NCI-H1417 treated with DMSO at 0.1 percent for 48 hours (cell line): ENCODE measurements around the gene ENTPD6.
"Not testable (repeated sequence)": the region's sequence is repeated elsewhere in the genome, so short reads cannot be mapped to it uniquely, and the experiment has no call there.

Source experiments
- DNase-seq: peaks from one replicate; lab custom pipeline; 2025; lab: John Stamatoyannopoulos, UW

ENTPD6 gene

DNA sequence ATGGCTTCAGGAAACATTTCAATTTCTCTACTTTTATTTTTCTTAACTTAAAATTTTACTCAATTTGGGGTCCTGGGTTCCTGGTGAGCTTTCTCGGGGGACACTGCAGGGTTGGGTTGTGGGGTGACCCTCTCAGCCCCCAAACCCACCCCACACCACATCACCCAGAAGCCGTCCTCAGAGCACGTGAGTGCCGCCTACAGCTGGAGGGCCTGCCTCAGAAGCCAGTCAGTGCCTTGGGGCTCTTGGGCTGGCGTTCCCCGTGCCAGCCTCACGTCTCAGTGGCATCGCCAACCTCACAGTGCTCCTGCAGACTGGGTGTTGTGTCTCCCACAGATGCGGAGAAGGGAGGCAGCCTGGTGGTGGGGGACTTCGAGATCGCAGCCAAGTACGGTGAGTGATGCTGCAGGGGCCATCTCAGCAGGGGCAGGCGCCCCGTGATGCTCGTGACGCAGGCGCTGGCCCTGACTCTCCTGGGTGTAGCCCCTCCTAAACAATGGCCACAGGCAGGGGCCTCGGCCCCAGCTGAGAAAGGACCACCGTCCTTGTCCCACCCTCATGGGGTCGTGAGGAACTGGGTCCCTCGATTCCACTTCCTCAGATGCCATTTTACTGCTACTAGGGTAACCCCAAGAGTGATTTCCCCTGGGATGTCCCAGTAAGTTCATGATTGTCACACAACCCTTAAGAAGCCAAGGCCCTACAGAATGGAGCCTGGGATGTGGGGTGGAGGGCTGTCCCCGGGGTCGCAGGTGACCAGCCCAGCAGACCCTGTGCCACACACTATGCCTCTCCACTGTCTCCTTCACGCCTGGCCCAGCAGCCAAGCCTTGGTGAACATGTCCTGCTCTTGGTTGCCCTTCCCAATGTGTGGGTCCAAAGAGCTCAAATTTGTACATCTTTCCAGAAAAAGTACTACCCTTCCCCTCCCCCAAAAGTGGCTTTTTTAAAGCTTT lies 28.5 kb downstream of the ENTPD6 start:
- no peak for DNase-seq

- no peak for DNase-seq
Measured at GRCh38 chr20:25224941-25225340, 29.4 kb downstream of the ENTPD6 start.

- DNase-seq: no peak
Measured at GRCh38 chr20:25225642-25226432, 30.3 kb downstream of the ENTPD6 start.

DNA sequence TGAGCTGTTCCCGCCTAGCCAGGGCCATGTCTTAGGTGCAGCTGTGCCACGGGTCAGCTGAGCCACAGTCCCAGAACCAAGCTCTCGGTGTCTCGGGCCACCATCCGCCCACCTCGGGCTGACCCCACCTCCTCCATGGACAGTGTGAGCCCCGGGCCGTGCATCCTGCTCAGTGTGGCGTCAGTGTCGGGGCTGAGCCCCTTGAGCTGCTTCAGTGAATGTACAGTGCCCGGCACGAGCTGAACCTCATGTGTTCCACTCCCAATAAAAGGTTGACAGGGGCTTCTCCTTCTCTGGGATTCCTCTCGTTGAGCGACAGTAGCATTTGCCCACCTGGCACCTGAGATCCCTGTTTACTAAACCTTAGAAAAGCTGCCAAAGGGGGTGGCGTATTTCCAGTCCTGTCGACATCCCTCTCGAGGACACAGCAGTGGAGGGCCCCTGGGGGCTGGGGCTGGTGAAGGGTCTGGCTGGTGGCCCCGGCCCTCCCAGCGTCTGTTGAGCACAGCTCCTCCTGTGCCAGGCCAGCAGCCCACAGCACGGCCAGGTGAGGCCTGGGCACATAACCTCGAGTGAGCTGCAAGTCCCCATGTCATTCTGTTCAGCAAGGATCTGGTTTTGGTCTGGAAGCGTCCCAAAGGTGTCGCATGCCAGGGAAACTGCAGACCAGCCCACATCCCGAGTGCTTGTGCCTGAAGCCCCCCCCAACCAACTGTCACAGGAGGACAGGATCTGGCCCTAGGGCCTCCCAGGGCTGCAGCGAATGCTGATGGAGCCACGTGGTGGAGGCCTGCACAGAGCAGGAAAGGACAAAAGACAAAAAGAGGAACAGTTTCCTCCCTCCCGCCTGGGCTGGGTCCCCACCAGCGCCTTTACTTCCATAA lies 31.2 kb downstream of the ENTPD6 start:
- DNase-seq: no peak

GRCh38 chr20:25227317-25227831 lies 31.9 kb downstream of the ENTPD6 start:
- DNase-seq: no peak

- no peak for DNase-seq
Measured at GRCh38 chr20:25229486-25230165, 34.1 kb downstream of the ENTPD6 start.

GRCh38 chr20:25230166-25230831 lies 34.8 kb downstream of the ENTPD6 start:
- no peak for DNase-seq

GRCh38 chr20:25233016-25233772 lies 37.7 kb downstream of the ENTPD6 start:
- DNase-seq: no peak

GRCh38 chr20:25234009-25234849 lies 38.7 kb downstream of the ENTPD6 start:
- DNase-seq: not testable (repeated sequence)

DNA sequence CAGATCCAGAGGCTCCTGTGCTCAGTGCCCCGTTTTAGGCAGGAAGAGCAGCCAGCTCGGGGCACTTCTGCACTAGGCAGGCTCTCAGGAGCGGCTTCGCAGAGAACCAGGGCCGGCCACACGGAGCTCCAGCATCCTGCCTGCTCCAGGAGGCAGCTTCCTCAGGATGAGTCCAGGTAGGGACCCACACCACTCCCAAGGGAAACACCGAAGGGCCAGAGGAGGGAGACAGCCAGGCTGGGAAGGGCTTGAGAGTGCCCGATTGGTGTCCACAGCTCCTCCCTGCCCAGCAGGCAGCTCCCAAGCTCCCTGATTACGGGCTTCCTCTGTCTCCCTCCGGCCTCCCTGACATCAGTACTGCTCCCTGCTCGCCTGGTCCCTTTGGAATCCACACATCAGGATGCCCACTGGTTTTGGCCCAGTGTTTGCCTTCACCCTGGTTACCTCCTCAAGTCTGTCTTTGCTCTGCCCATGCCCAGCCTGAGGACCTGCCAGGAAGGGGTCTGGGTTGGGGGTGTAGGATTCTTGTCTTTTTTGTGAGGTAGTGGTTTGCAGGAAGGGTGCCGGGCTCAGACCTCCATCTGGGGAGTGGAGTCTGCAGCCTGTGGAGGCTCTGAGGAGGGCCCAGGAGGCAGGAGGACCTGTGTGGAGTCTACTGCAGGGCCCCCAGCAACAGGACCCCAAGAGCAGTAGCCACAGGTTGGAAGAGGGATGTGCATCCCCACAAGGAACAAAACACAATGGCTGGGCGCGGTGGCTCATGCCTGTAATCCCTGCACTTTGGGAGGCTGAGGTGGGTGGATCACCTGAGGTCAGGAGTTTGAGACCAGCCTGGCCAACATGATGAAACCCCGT lies 41.2 kb downstream of the ENTPD6 start:
- DNase-seq: no peak

- no peak for DNase-seq
Measured at GRCh38 chr20:25237610-25238318, 42.3 kb downstream of the ENTPD6 start.

- no peak for DNase-seq
Measured at GRCh38 chr20:25238319-25239037, 43.0 kb downstream of the ENTPD6 start.

- no peak for DNase-seq
Measured at GRCh38 chr20:25239387-25240370, 44.2 kb downstream of the ENTPD6 start.

DNA sequence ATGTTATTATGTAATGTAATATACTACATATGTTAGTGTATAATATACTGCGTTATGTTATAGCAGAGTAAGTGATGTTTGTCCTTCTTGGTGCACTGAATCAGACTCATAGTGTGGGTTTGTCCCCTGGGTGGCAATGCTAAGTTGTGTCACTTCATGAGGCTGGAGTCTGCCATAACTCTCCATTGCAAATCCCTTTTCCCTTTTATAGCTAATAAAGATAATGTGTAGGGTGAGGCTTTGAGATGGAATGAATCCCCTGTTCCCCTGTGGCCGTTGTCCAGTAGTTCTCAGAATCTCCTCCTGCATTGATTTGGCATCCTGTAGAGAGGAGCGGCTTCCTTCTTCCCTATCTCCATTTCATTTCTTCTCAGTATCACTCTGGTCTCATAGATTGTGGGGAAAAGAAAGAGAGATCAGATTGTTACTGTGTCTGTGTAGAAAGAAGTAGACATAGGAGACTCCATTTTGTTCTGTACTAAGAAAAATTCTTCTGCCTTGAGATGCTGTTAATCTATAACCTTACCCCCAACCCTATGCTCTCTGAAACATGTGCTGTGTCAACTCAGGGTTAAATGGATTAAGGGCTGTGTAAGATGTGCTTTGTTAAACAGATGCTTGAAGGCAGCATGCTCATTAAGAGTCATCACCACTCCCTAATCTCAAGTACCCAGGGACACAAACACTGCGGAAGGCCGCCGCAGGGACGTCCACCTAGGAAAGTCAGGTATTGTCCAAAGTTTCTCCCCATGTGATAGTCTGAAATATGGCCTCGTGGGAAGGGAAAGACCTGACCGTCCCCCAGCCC lies 45.5 kb downstream of the ENTPD6 start:
- not testable (repeated sequence) for DNase-seq

DNA sequence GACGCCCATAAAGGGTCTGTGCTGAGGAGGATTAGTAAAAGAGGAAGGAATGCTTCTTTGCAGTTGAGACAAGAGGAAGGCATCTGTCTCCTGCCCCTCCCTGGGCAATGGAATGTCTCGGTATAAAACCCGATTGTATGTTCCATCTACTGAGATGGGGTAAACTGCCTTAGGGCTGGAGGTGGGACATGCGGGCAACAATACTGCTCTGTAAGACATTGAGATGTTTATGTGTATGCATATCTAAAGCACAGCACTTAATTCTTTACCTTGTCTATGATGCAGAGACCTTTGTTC lies 46.1 kb downstream of the ENTPD6 start:
- DNase-seq: not testable (repeated sequence)
